HEK293T (cell line): Measurements from ENCODE around the gene TPD52L2.

ENCODE experiments used
- ARNT ChIP-seq: fragments of 450-650 bp; IDR thresholded peaks from 2 replicates; pipeline ENCODE4 v1.6.1; 2017; ENCODE audit warnings: mild to moderate bottlenecking
- CTBP1 ChIP-seq: fragments of 450-650 bp; IDR thresholded peaks from 2 replicates; pipeline ENCODE4 v1.6.1; 2016; ENCODE audit warnings: borderline replicate concordance
- ELF4 ChIP-seq: fragments of 450-650 bp; IDR thresholded peaks from 2 replicates; pipeline ENCODE4 v1.6.1; 2017; ENCODE audit warnings: antibody characterized with exemption
- FOXA1 ChIP-seq: fragments of 450-650 bp; IDR thresholded peaks from 2 replicates; pipeline ENCODE4 v1.6.1; 2016; ENCODE audit warnings: mild to moderate bottlenecking
- FOXM1 ChIP-seq: fragments of 450-650 bp; IDR thresholded peaks from 2 replicates; pipeline ENCODE4 v1.6.1; 2017; ENCODE audit warnings: mild to moderate bottlenecking, borderline replicate concordance
- L3MBTL2 ChIP-seq: fragments of 450-650 bp; conservative IDR thresholded peaks from 2 replicates; pipeline ENCODE4 v1.6.1; 2016; ENCODE audit warnings: mild to moderate bottlenecking
- LEF1 ChIP-seq: fragments of 450-650 bp; IDR thresholded peaks from 2 replicates; pipeline ENCODE4 v1.6.1; 2017; ENCODE audit warnings: mild to moderate bottlenecking, borderline replicate concordance
- NFRKB ChIP-seq: fragments of 450-650 bp; IDR thresholded peaks from 2 replicates; pipeline ENCODE4 v1.6.1; 2016; ENCODE audit warnings: mild to moderate bottlenecking, moderate library complexity
- SP1 ChIP-seq: fragments of 450-650 bp; IDR thresholded peaks from 2 replicates; pipeline ENCODE4 v1.6.1; 2017
- SUZ12 ChIP-seq: fragments of 450-650 bp; IDR thresholded peaks from 2 replicates; pipeline ENCODE4 v1.6.1; 2016; ENCODE audit warnings: mild to moderate bottlenecking
- ZNF384 ChIP-seq: fragments of 450-650 bp; IDR thresholded peaks from 2 replicates; pipeline ENCODE4 v1.6.1; 2016

- TF ChIP-seq SUZ12 (no peak), ELF4 (no peak), NFRKB (no peak), ARNT (no peak), SP1 (no peak), LEF1 (no peak), CTBP1 (no peak), FOXM1 (no peak), FOXA1 (no peak), ZNF384 (no peak), L3MBTL2 (no peak)
Measured at GRCh38 chr20:63876489-63877036, 11.5 kb downstream of the TPD52L2 start.
